T-cell (primary cell): ENCODE measurements around the gene CDX1. TPM values are rescaled to one million over a fixed set of nuclear protein-coding genes. Genes with fewer than 3 reads are reported as not detected.

ENCODE experiments used
- ATAC-seq, 4 experiments: fragments of 200-7000 bp in 3 of 4; fragments of 150-1000 bp in 1 of 4; cut with Tn5 transposase; replicated peaks in 1 of 4; 1 replicate in 3 of 4; 2 replicates in 1 of 4; pipeline ENCODE4 v1.10.0; 2021; ENCODE audit warnings: moderate library complexity in 3 of 4, mild to moderate bottlenecking in 2 of 4, moderate number of reproducible peaks in 1 of 4
- CTCF ChIA-PET, 2 donors: fragments of 300-600 bp; sonication (Branson Sonifier 250); formaldehyde crosslinking; loops; one replicate each; lab custom pipeline; 2022; ENCODE audit warnings: antibody characterized with exemption in 2 of 2; lab: Charles Lee
- POLR2A ChIA-PET, 2 donors: fragments of 300-600 bp; sonication (Branson Sonifier 250); formaldehyde crosslinking; loops; one replicate each; lab custom pipeline; 2022; ENCODE audit warnings: antibody characterized with exemption in 2 of 2; lab: Charles Lee
- DNase-seq, 35 experiments: peaks; one replicate each; pipeline versions ENCODE4 v3.0.0 to v3.0.0-alpha.2; 2013 to 2023
- H3K27ac ChIP-seq: one replicate; pipeline ENCODE4 v1.5.1; 2013; ENCODE audit warnings: low read length
- H3K27me3 ChIP-seq, 2 experiments: replicated peaks in 1 of 2; 1 replicate in 1 of 2; 2 replicates in 1 of 2; pipeline versions ENCODE4 v1.6.1 to v1.7.0; 2013; ENCODE audit warnings: low read length in 1 of 2, mixed read lengths in 1 of 2; ENCODE audit not compliant: control insufficient read depth in 2 of 2, insufficient read depth in 2 of 2; ENCODE audit errors: extremely low read depth in 1 of 2
- H3K36me3 ChIP-seq, 2 donors: 1 replicate in 1 of 2; 2 replicates in 1 of 2; pipeline versions ENCODE4 v1.6.1 to v1.7.0; 2013; ENCODE audit warnings: low read length in 1 of 2; ENCODE audit not compliant: control insufficient read depth in 2 of 2, insufficient read depth in 1 of 2; ENCODE audit errors: extremely low read depth in 1 of 2
- H3K4me1 ChIP-seq, 2 experiments: 1 replicate in 1 of 2; 2 replicates in 1 of 2; pipeline versions ENCODE4 v1.6.1 to v1.7.0; 2013; ENCODE audit warnings: low read length in 2 of 2, mixed read lengths in 1 of 2; ENCODE audit not compliant: insufficient read depth in 2 of 2, control insufficient read depth in 1 of 2; ENCODE audit errors: extremely low read depth in 1 of 2
- H3K4me3 ChIP-seq, 2 donors: 1 replicate in 1 of 2; 2 replicates in 1 of 2; pipeline versions ENCODE4 v1.5.1 to v1.7.0; 2013; ENCODE audit warnings: mild to moderate bottlenecking in 2 of 2, low read length in 1 of 2, moderate library complexity in 1 of 2; ENCODE audit not compliant: control insufficient read depth in 1 of 2; ENCODE audit errors: extremely low read depth in 1 of 2
- H3K9me3 ChIP-seq: 2 replicates; pipeline ENCODE4 v1.7.0; 2013
- H3K27ac Mint-ChIP-seq, 2 donors: one replicate each; pipeline ENCODE4 v1.8.0; 2020 to 2021; ENCODE audit warnings: mild to moderate bottlenecking in 2 of 2, mixed read lengths in 2 of 2
- H3K27me3 Mint-ChIP-seq, 2 donors: one replicate each; pipeline ENCODE4 v1.8.0; 2021 to 2022; ENCODE audit warnings: mixed read lengths in 2 of 2
- H3K36me3 Mint-ChIP-seq: one replicate; pipeline ENCODE4 v1.8.0; 2021; ENCODE audit warnings: mixed read lengths
- H3K4me1 Mint-ChIP-seq, 3 donors: one replicate each; pipeline ENCODE4 v1.8.0; 2020 to 2022; ENCODE audit warnings: mixed read lengths in 3 of 3, mild to moderate bottlenecking in 1 of 3
- H3K4me3 Mint-ChIP-seq, 3 donors: one replicate each; pipeline ENCODE4 v1.8.0; 2020 to 2022; ENCODE audit warnings: mild to moderate bottlenecking in 3 of 3, mixed read lengths in 3 of 3, moderate library complexity in 3 of 3
- H3K9me3 Mint-ChIP-seq, 3 donors: one replicate each; pipeline ENCODE4 v1.8.0; 2020 to 2022; ENCODE audit warnings: mixed read lengths in 3 of 3
- WGBS: methylation state at CpG from one replicate; pipeline ENCODE4 v1.1.5; 2013; ENCODE audit warnings: missing lambda C conversion rate; ENCODE audit not compliant: insufficient coverage; 5-methylcytosine and 5-hydroxymethylcytosine counted together
- total RNA-seq, 35 experiments: library from RNA in 6 of 35; stranded (reverse) in 6 of 35; fragments of 120-200 nt in 1 of 35; gene quantifications; one replicate each; pipeline versions ENCODE4 v1.2.1 to v1.2.4 and lab custom pipeline; 2013 to 2026

CDX1 gene
- total RNA-seq, 5 donors from 2014 or later (not counting 1 experiment from before 2014, with no cell fraction given), result 0.23 TPM; not detected in 4

DNA sequence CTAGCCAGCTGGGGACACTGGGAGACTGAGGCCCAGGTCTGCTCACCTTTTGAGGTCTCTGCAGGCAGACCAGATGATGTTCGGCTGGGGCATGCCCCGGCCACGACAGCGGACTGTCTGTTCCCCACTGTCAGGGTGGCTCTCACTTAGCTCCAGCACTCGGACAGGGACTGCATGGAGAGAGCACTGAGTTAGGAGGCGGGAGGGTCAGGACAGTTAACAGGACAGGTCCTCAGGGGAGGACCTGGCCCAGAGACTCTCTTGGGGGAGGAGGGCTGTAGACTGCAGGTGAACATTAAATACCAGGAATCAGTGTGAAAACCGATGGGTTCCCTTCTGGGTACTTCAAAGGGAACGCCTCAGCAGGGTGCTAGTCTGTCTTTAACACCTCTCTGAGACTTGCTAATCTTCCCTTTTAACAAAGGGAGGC lies 36.1 kb upstream of the CDX1 start:
- peaks cover 0 to 9% of the 10 kb centered on the region in 2 experiments for H3K4me1 ChIP-seq
- CTCF ChIA-PET, result interaction anchor here in 1 of 2 donors (0.7 kb wide), 1 partner anchor 221 kb away, joined by 4 read pairs; no protein-coding TSS in a partner anchor
- no peak for ATAC-seq
- DNase-seq, result no peak
- peaks cover 0 to 8% of the 10 kb centered on the region in 2 experiments for H3K27me3 ChIP-seq
- peaks cover 0 to 2% (median 0%) of the 10 kb centered on the region in 3 donors for H3K4me1 Mint-ChIP-seq
- H3K36me3 Mint-ChIP-seq, result no peaks in the 10 kb centered on the region
- H3K27ac Mint-ChIP-seq, result no peak overlapping the region
- no peaks in the 10 kb centered on the region for H3K9me3 Mint-ChIP-seq
- 90% methylated on average over 7 of the region's 8 CpGs for WGBS
- no peaks in the 10 kb centered on the region for H3K9me3 ChIP-seq
- H3K27ac ChIP-seq, result no peak overlapping the region
- no peak overlapping the region for H3K4me3 Mint-ChIP-seq
- no peaks in the 10 kb centered on the region for H3K27me3 Mint-ChIP-seq
- POLR2A ChIA-PET, result no interaction called here
- H3K4me3 ChIP-seq, result no peak overlapping the region
- no peaks in the 10 kb centered on the region for H3K36me3 ChIP-seq

DNA sequence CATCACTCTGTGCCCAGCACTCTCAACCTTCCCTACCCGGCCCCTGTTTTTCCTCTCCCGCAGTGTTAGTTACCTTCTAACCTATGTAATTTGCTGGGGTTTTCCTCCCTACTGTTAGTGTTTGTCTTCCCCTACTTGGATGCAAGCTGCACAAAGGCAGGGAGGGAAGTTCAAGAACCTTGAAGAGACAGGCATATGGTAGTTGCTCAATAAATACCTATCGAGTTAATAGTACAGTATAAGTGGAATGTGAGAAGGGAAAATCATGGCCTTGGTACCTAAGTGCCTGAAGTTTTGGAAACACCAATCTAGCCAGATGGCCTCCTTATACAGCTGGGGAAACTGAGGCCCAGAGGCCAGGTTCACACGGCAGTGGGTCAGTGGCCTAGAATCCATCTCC lies 35.1 kb upstream of the CDX1 start:
- peaks cover 0 to 9% of the 10 kb centered on the region in 2 experiments for H3K4me1 ChIP-seq
- CTCF ChIA-PET, result interaction anchor here in 1 of 2 donors (0.6 to 0.7 kb wide), 2 partner anchors 62 to 275 kb away, joined by 3 to 5 read pairs; no protein-coding TSS in a partner anchor

DNA sequence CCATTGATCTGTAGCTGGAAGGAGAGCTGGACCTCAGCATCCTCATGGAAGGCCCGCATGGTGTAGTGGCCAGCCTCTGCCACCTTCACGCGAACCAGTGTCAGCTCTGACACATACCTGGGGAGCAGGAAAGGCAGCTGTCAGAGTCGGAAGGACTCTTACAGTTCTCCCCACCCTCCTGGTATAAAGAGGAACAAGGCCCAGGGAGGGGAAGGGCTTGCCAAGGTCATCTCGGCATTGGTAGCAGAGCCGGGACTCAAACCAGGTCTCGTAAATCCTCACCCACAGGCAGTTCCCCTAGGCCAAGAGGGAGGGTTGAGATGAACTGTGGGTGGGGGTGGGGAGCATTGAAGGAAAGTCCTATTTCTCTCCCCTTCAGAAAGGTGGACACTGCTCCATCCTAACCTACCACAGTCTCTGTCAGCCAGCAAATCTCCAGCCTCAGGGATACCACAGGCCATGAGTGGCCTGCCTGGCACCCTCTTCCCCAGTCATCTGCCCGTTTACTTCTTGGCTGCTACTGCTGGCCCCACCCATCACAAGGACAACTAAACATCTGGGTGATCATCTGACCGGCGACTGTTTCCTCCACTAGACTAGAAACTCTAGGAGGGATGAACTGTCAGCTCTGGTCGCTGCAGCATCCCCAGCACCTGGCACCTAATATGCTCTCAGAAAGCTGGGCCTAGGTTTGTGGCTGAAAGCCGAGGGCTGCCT lies 34.4 kb upstream of the CDX1 start:
- Histone ChIP-seq H3K36me3 (no peaks in the 10 kb centered on the region), H3K4me3 (no peak overlapping the region), H3K27ac (no peak overlapping the region), H3K9me3 (no peaks in the 10 kb centered on the region), H3K4me1 (peaks cover 0 to 9% of the 10 kb centered on the region in 2 experiments), H3K27me3 (peaks cover 0 to 15% of the 10 kb centered on the region in 2 experiments)
- ChIA-PET CTCF (interaction anchor here in 1 of 2 donors (0.7 kb wide), 1 partner anchor 61 kb away, joined by 3 read pairs; no protein-coding TSS in a partner anchor), POLR2A (no interaction called here)
- Mint-ChIP-seq H3K4me1 (peaks cover 0 to 2% (median 0%) of the 10 kb centered on the region in 3 donors), H3K27ac (no peak overlapping the region), H3K4me3 (no peak overlapping the region), H3K9me3 (no peaks in the 10 kb centered on the region), H3K36me3 (no peaks in the 10 kb centered on the region), H3K27me3 (no peaks in the 10 kb centered on the region)
- ATAC-seq (no peak), DNase-seq (no peak)
- WGBS, result 100% methylated on average over 5 of the region's 12 CpGs

More for the DNA sequence above, 35.1 kb upstream of the CDX1 start:
- H3K27ac ChIP-seq, result no peak overlapping the region
- Mint-ChIP-seq H3K36me3 (no peaks in the 10 kb centered on the region), H3K9me3 (no peaks in the 10 kb centered on the region), H3K4me3 (no peak overlapping the region), H3K27me3 (no peaks in the 10 kb centered on the region), H3K4me1 (peaks cover 0 to 2% (median 0%) of the 10 kb centered on the region in 3 donors), H3K27ac (no peak overlapping the region)
- peaks cover 0 to 11% of the 10 kb centered on the region in 2 experiments for H3K27me3 ChIP-seq
- POLR2A ChIA-PET, result no interaction called here
- DNase-seq (no peak), ATAC-seq (no peak)
- no peak overlapping the region for H3K4me3 ChIP-seq
- 86% methylated on average over 1 of the region's 4 CpGs for WGBS
- no peaks in the 10 kb centered on the region for H3K9me3 ChIP-seq
- H3K36me3 ChIP-seq, result no peaks in the 10 kb centered on the region

DNA sequence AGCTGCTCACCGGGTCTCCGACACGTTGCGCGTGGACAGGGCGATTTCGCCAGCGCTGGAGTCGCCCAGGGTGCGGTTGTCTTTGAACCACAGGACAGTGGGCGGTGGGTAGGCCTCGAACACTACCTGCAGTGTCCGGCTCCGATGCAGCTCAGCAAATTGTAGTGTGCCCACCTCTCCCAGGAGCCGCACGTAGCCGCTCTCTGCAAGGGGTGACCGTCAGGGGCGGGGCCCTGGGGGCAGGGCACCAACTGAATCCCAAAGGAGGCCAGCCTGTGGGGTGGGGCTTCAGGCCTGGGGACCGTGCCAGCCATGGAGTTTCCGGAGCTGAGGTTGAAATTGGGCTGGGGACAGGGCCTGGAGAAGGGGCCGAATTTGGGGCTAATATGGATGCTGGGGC lies 33.8 kb upstream of the CDX1 start:
- no peak overlapping the region for H3K4me3 Mint-ChIP-seq
- Histone ChIP-seq H3K27ac (no peak overlapping the region), H3K36me3 (no peaks in the 10 kb centered on the region), H3K9me3 (no peaks in the 10 kb centered on the region), H3K4me1 (peaks cover 0 to 9% of the 10 kb centered on the region in 2 experiments), H3K27me3 (peaks cover 0 to 15% of the 10 kb centered on the region in 2 experiments), H3K4me3 (no peak overlapping the region)
- ChIA-PET CTCF (no interaction called here), POLR2A (no interaction called here)
- ATAC-seq, result no peak
- H3K27me3 Mint-ChIP-seq, result no peaks in the 10 kb centered on the region
- H3K27ac Mint-ChIP-seq, result no peak overlapping the region
- no peak for DNase-seq
- 90% methylated on average over 19 of the region's 22 CpGs for WGBS
- H3K36me3 Mint-ChIP-seq, result no peaks in the 10 kb centered on the region
- H3K9me3 Mint-ChIP-seq, result no peaks in the 10 kb centered on the region
- peaks cover 0 to 2% (median 0%) of the 10 kb centered on the region in 3 donors for H3K4me1 Mint-ChIP-seq

DNA sequence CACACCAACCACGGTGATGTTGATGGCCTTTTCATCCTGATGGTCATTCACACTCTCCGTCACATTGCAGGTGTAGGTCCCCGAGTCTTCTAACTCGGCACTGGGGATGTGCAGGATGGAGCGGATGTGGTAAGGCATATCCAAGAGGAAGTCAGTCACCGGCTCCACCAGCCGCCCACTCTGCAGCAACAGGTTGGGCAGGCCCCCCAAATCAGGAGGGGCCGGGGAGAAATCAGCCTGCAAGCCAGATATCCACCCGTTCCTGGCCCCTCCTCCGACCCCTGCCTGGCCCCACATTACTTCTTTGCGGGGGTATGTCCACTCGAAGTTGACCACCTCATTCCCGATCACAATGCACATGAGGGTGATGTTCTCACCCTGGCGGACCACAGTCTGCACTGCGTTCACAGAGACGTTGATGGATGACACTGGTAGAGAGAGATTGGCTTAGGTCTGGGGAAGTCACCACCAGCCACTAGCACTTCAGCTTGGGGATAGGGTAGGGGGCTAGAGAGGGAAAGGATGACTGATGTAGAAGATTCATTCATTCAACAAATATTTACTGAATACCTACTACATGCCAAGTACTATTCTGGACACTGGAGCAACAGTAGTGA lies 32.9 kb upstream of the CDX1 start:
- ATAC-seq (no peak), DNase-seq (no peak)
- H3K4me3 ChIP-seq, result no peak overlapping the region
- H3K27ac Mint-ChIP-seq, result no peak overlapping the region
- no peak overlapping the region for H3K27ac ChIP-seq
- no peaks in the 10 kb centered on the region for H3K9me3 ChIP-seq
- no peaks in the 10 kb centered on the region for H3K27me3 Mint-ChIP-seq
- H3K4me1 ChIP-seq, result peaks cover 0 to 9% of the 10 kb centered on the region in 2 experiments
- CTCF ChIA-PET, result no interaction called here
- POLR2A ChIA-PET, result no interaction called here
- peaks cover 0 to 17% of the 10 kb centered on the region in 2 experiments for H3K27me3 ChIP-seq
- 93% methylated on average over 10 of the region's 16 CpGs for WGBS
- H3K4me1 Mint-ChIP-seq, result peaks cover 0 to 2% (median 0%) of the 10 kb centered on the region in 3 donors
- H3K9me3 Mint-ChIP-seq, result no peaks in the 10 kb centered on the region
- H3K36me3 ChIP-seq, result no peaks in the 10 kb centered on the region
- H3K36me3 Mint-ChIP-seq, result no peaks in the 10 kb centered on the region
- H3K4me3 Mint-ChIP-seq, result no peak overlapping the region

DNA sequence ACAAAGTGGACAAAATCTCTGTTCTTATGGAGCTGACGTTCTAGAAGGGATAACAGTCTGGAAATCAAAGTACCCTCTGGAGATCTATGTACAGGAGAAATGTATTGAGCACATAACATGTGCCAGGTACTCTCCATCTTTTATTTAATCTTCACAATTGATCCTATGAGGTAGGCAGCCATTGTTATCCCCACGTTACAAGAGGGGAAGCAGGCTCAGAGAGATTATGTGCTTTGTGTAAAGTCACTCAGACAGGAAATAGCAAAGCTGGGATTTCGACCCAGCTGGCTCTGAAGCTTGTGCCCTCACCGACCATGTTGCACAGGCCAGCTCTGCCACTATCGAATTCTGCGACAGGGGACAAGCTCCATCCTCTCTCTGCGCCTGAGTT lies 32.4 kb upstream of the CDX1 start:
- H3K9me3 Mint-ChIP-seq, result no peaks in the 10 kb centered on the region
- CTCF ChIA-PET, result no interaction called here

More for the DNA sequence above, 32.4 kb upstream of the CDX1 start:
- Mint-ChIP-seq H3K27me3 (no peaks in the 10 kb centered on the region), H3K4me3 (no peak overlapping the region), H3K27ac (no peak overlapping the region), H3K4me1 (peaks cover 0 to 2% (median 0%) of the 10 kb centered on the region in 3 donors), H3K36me3 (no peaks in the 10 kb centered on the region)
- Histone ChIP-seq H3K4me3 (no peak overlapping the region), H3K9me3 (no peaks in the 10 kb centered on the region), H3K27ac (no peak overlapping the region), H3K4me1 (peaks cover 0 to 9% of the 10 kb centered on the region in 2 experiments), H3K36me3 (no peaks in the 10 kb centered on the region), H3K27me3 (peaks cover 0 to 22% of the 10 kb centered on the region in 2 experiments)
- DNase-seq, result no peak
- WGBS, result 63% methylated on average over 5 of the region's 7 CpGs
- POLR2A ChIA-PET, result no interaction called here
- no peak for ATAC-seq
